ENCODE results near the gene SPRYD3.
A peak's percentile ranks its signal among the peaks of the same experiment; 100 is the strongest.
"Not testable (repeated sequence)": the region's sequence is repeated elsewhere in the genome, so short reads cannot be mapped to it uniquely, and the experiment has no call there.

Gene SPRYD3

GRCh38 chr12:53079226-53080117 lies at the start of gene SPRYD3:
Gene SPRYD3 (minus strand): TSS chr12:53079390. CDS start chr12:53079333, 57 bp downstream.
- peak; percentile 95 for DNase-seq (ENCODE audit: low read depth in 2 of 2)

DNA sequence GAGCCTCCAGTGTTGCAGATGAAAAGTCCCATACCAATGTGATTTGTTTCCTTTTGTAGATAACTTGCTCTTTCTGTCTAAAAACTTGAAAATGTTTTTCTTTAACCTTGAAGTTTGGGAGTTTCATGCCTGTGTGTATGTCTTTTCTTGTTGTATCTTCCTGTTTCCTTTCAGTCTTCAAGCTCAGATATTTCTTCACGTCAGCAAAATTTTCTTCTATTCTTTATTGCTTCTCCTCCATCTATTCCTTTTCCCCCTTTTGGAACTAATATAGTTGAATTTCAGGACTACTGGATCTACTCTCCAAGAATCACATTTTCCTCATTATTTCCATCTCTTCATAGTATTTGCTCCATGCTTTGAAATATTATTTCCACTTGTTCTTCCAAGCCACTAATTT lies 48.0 kb upstream of the SPRYD3 start:
- DNase-seq (ENCODE audit: low read depth in 2 of 2): no peak

DNA sequence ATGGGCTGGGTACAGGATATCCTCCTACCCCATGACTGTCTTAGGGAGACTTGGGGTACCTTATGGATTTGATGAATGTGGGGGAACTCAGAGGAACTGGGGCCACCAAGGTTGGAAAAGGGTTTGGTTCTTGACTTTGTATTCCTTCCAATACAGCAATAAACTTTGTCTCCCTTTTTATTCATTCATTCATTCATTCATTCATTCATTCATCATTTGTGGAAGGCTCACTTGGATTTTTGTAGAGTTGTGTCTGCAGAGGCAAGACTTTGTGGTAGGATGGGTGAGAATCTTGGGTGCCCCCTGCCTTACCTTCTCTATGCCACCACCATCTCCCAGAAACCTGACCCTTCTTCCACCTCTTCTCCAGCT lies 45.1 kb upstream of the SPRYD3 start:
- no peak for DNase-seq (ENCODE audit: low read depth in 2 of 2)

GRCh38 chr12:53123578-53124351 lies 44.6 kb upstream of the SPRYD3 start:
- no peak for DNase-seq (ENCODE audit: low read depth in 2 of 2)

- no peak for DNase-seq (ENCODE audit: low read depth in 2 of 2)
These were observed 43.8 kb upstream of the SPRYD3 start for GRCh38 chr12:53122961-53123468.

GRCh38 chr12:53120685-53121525 lies 41.7 kb upstream of the SPRYD3 start:
- no peak for DNase-seq (ENCODE audit: low read depth in 2 of 2)

DNA sequence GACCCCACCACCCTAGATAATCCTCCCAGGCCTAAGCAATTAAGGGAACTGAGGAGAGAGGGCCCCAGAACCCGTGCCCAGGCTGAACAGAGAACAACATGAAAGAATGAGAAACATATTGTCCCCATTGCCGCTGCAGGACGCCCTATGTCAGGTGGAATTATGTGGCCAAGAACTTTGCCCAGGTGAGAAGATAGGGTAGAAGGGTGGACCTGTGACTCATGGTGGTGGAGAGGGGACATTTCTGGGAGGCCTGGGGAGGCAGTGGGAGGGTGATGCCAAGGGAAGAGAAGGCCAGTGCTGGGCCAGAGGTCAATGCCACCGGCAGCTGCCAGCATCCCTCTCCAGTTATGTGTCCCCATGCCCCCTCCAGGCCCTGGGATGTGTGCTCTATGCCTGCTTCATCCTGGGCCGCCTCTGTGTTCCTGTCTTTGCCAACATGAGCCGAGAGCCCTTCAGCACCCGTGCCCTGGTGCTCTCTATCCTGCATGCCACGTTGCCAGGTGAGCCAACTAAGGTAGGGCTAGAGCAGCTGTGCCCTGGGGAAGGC lies 39.6 kb upstream of the SPRYD3 start:
- DNase-seq (ENCODE audit: low read depth in 2 of 2): no peak

GRCh38 chr12:53115891-53116648 lies 36.9 kb upstream of the SPRYD3 start:
- DNase-seq (ENCODE audit: low read depth in 2 of 2): no peak

DNA sequence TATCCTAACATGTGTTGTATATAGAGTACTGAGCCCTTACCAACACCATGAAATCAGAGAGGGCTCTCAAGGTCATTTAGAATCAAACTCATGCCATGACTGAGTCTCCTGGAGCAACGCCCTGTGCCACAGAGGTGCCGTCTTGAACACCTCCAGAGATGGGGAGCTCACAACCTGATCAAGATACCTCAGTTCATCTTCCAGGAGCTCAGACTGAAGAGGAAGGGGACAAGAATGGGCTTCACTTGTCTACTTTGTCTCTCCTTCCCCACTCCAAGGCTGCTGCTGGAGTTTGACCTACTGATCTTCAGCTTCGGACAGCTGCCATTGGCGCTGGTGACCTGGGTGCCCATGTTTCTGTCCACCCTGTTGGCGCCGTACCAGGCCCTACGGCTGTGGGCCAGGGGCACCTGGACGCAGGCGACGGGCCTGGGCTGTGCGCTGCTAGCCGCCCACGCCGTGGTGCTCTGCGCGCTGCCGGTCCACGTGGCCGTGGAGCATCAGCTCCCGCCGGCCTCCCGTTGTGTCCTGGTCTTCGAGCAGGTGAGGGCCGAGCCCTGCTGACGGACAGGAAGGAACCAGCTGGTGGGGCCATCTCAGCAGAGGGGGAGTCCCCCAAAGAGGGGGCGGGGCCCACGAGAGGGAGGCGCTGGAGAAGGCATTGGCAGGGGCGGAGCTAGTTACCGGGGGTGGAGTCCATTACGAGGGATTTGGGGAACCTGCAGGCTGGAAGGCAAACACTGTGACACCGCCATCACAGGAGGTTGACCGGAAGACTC lies 36.1 kb upstream of the SPRYD3 start:
- DNase-seq (ENCODE audit: low read depth in 2 of 2): no peak

GRCh38 chr12:53113951-53114350 lies 34.8 kb upstream of the SPRYD3 start:
- DNase-seq (ENCODE audit: low read depth in 2 of 2): no peak

- DNase-seq (ENCODE audit: low read depth in 2 of 2): no peak
These were observed 34.0 kb upstream of the SPRYD3 start for GRCh38 chr12:53113136-53113705.

DNA sequence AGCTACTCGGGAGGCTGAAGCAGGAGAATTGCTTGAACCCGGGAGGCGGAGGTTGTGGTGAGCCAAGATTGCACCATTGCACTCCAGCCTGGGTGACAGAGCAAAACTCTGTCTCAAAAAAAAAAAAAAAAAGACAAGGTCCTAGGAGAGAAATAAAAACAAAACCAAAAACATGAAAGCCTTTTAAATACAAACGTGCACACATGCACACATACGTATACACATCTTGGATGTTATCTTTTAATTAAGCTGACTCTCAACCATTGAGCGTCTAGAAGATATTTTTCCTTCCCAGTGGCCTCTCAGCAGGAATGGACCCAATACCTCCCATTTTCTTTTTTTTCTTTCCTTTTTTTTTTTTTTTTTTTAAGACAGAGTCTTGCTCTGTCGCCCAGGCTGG lies 33.2 kb upstream of the SPRYD3 start:
- DNase-seq (ENCODE audit: low read depth in 2 of 2): not testable (repeated sequence)

GRCh38 chr12:53107122-53107521 lies 27.9 kb upstream of the SPRYD3 start:
- no peak for DNase-seq (ENCODE audit: low read depth in 2 of 2)

GRCh38 chr12:53105712-53106439 lies 26.7 kb upstream of the SPRYD3 start:
- DNase-seq (ENCODE audit: low read depth in 2 of 2): no peak

DNA sequence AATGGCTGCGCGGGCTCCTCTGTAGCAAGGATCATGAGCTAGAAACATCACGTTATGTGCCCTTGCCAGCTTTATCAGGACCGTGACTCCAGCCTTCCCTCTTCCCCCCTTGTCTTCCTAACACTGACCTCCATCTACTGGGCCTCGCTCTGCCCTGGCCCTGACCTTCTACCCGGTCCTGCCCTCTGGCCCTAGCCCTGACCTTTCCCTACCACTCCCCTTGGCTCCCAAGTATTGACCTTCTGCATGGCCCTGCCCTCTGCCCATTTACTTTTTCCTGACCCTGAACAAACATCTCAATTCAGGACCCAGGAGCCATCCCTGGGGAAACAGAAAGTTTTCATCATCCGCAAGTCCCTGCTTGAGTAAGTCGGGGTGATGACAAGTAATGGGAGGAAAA lies 26.1 kb upstream of the SPRYD3 start:
- no peak for DNase-seq (ENCODE audit: low read depth in 2 of 2)

DNA sequence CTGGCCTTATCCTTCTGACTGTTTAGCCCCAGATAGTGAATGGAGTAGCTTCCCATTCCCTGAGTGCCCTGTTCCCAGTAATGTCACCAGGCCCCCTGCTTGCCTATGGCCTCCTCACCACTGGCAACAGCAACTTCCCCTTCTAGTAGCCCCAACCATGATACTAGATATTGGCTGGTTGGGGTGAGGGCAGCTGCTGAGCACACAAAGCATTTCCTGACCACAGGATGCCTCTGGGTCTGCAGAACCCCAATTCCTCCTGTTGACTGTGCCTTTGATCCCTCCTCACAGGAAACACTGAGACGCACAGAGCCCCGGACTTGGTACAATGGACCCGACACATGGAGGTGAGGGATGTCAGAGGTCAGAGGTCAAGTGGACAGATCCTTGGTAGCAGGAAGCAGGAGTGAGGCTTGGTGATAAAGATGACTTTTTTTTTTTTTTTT lies 24.7 kb upstream of the SPRYD3 start:
- no peak for DNase-seq (ENCODE audit: low read depth in 2 of 2)

GRCh38 chr12:53102883-53103807 lies 24.0 kb upstream of the SPRYD3 start, which contains the start of gene SOAT2:
Gene SOAT2 (plus strand): TSS chr12:53103486. CDS start chr12:53103578, 92 bp downstream.
- DNase-seq (ENCODE audit: low read depth in 2 of 2): no peak

Measured in stimulated activated CD4-positive, alpha-beta T cell treated with anti-CD3 and anti-CD28 coated beads, Interleukin-4, amount 100 ng/mL, for 48 hours (primary cell).